OCI-M2 (cell line): ENCODE measurements around the gene MPIG6B.
A peak's percentile ranks its signal among the peaks of the same experiment; 100 is the strongest.

Experiments
- DNase-seq: peaks from one replicate; lab custom pipeline; 2025; ENCODE audit not compliant: unreplicated experiment; lab: John Stamatoyannopoulos, UW

Gene MPIG6B

GRCh38 chr6:31720196-31720770 is 2.9 kb upstream of the MPIG6B start:
- DNase-seq: no peak

- no peak for DNase-seq
Observed at GRCh38 chr6:31721351-31722020, 1.7 kb upstream of the MPIG6B start, which contains the start of gene LY6G6C. Gene LY6G6C (minus strand): TSS chr6:31721746. CDS start chr6:31721679, 67 bp downstream.

- DNase-seq: no peak
Observed at GRCh38 chr6:31722173-31722572, 1.0 kb upstream of the MPIG6B start.

- no peak for DNase-seq
Observed at GRCh38 chr6:31723980-31724691, 963 bp downstream of the MPIG6B start.

GRCh38 chr6:31725502-31726350 is 2.6 kb downstream of the MPIG6B start:
- DNase-seq: no peak

- DNase-seq: no peak
Observed at GRCh38 chr6:31727034-31727716, 4.0 kb downstream of the MPIG6B start.

GRCh38 chr6:31727717-31728671 is 4.8 kb downstream of the MPIG6B start:
- no peak for DNase-seq

- peak; percentile 94 for DNase-seq
Observed at GRCh38 chr6:31728767-31729514, 5.8 kb downstream of the MPIG6B start, which contains the start of gene DDAH2. Gene DDAH2 (minus strand): TSS chr6:31729299. CDS start chr6:31729161, 138 bp downstream.

GRCh38 chr6:31729515-31729978 is 6.4 kb downstream of the MPIG6B start:
- DNase-seq: peak; percentile 94

- peak; percentile 95 for DNase-seq
Observed at GRCh38 chr6:31729979-31730630, 6.9 kb downstream of the MPIG6B start.

- no peak for DNase-seq
Observed at GRCh38 chr6:31730631-31731086, 7.5 kb downstream of the MPIG6B start.

GRCh38 chr6:31732029-31732428 is 8.9 kb downstream of the MPIG6B start:
- DNase-seq: no peak

- no peak for DNase-seq
Observed at GRCh38 chr6:31733734-31734133, 10.6 kb downstream of the MPIG6B start.

GRCh38 chr6:31734247-31734820 is 11.2 kb downstream of the MPIG6B start:
- DNase-seq: no peak

- DNase-seq: no peak
Observed at GRCh38 chr6:31734821-31735406, 11.7 kb downstream of the MPIG6B start.

- peak; percentile 75 for DNase-seq
Observed at GRCh38 chr6:31736021-31736767, 13.0 kb downstream of the MPIG6B start, which contains the start of gene CLIC1. Gene CLIC1 (minus strand): TSS chr6:31736530. CDS start chr6:31736300, 230 bp downstream.
